NCI-H526 treated with DMSO at 0.1 percent for 48 hours (cell line): ENCODE measurements around the gene ST3GAL5.

Source experiments
- DNase-seq: peaks from one replicate; lab custom pipeline; 2025; lab: John Stamatoyannopoulos, UW

ST3GAL5 gene

DNA sequence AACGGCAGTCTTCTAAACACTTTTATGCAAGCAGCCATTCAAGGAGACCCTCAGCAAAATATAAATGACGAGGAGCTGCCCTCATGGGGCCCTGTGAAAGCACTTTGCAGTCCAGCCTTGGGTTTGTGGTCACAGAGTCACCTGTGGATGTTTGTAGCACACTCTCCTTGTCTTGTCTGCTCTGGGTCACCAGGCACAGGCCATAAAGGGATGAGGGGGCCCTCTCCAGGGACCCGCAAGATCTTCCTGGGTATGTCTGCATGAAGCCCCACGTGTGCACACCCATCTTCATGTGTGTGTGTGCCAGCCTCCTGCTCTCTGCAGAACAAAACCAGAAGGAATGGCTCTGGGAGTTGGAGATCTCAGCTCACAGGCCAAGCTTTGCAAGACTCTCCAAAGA lies 98.8 kb downstream of the ST3GAL5 start:
- no peak for DNase-seq

DNA sequence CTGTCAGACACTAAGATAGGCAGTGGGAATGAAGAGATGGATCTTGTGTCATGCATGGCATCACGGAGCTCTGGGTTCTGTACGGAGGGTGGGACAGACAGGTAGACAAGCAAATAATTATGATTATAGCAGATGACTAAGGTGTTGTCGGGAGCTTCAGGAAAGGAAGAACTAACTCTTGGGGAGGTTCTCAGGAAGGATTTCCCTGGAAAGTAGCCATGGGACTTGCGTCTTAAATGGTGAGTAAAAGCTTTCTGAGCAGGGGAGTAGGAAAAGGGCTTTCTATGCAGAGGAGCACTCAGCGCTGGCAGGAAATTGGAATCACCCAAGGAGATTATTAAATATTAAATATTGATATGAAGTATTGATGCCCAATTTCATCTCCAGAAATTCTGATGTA lies 99.5 kb downstream of the ST3GAL5 start:
- DNase-seq = no peak

GRCh38 chr2:85788603-85789002 lies 100.2 kb downstream of the ST3GAL5 start:
- DNase-seq = no peak

GRCh38 chr2:85787981-85788340 lies 100.8 kb downstream of the ST3GAL5 start:
- no peak for DNase-seq

GRCh38 chr2:85787282-85787980 lies 101.4 kb downstream of the ST3GAL5 start:
- DNase-seq = no peak
